Suppressor macrophage treated with lipopolysaccharide for 1 hour (primary cell): ENCODE data around the gene ERBB2.

Experiments
- DNase-seq, 3 donors: peaks; one replicate each; pipeline ENCODE4 v3.0.0-alpha.2; 2020 to 2022

ERBB2 gene

DNA sequence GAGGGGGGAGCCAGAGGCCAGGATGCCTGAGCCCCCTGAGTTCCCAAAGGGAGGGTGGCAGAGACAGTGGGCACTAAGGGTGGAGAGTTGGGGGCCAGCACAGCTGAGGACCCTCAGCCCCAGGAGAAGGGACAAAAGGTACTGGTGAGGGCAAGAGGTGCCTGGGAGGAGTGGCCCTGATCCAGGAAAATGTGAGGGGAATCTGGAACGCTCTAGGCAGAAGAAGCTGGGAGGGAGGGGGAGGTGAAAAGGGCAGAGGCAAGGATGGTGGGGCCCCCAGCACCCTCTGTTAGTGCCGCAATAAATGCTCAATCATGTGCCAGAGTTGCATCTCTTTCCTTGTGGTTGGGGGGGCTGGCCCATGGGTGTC is 33.6 kb upstream of the ERBB2 start:
- DNase-seq, result no peak

DNA sequence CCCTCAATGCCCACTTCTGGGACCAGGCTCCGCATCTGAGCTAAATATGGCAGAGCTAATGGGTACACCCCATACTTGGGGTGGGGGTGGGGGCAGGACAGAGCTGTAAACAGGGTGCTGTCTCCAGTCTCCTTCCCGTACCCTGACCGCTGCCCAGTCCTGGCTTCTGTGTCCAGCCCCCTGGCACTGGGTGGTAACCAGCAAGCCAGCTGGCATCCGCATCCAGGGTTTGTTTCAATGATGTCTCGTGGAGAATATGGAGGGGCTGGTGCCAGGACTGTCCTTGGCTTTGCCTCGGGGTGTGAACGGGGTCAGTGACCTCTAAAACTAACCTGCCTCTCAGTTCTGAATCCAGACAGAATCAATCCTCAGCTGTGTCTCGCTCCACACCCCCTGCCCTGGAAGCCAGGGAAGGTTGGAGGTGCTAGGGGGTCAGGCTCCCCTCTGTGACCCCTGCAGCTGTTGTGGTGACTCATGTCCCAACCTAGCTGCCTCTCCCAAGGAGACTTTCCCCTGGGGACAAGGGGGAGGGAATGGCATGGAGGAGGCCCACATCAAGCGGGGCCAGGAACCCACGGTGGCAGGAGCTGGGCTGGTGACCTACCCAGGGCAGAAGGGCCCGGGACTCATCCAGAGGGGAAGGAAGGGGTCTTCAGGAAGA is 33.1 kb upstream of the ERBB2 start:
- no peak for DNase-seq

DNA sequence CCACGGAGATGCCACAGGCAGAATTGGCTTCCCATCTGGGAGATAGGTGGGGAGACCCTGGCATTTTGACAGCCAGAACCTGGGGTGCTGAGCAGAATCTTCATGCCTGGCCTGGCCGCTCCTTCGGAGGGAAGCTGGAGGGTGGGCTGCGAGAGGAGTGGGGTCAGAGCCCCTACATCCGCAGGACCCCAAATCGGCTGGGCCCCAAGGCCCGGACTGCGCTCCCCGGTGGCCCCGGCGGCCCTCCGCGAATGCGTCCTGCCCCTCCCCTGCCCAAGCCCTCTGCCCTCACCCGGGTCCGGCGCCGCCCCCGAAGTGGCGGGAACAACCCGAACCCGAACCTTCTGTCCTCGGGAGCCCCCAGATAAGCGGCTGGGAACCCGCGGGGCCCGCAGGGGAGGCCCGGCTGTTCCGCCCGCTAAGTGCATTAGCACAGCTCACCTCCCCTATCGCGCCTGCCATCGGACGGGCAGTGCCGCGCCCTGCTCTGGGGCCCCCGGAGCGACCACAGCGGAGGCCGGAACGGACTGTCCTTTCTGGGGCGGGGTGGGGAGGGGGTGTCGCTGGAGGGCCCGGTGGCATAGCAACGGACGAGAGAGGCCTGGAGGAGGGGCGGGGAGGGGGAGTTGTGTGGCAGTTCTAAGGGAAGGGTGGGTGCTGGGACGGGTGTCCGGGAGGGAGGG is 32.5 kb upstream of the ERBB2 start:
- no peak for DNase-seq

DNA sequence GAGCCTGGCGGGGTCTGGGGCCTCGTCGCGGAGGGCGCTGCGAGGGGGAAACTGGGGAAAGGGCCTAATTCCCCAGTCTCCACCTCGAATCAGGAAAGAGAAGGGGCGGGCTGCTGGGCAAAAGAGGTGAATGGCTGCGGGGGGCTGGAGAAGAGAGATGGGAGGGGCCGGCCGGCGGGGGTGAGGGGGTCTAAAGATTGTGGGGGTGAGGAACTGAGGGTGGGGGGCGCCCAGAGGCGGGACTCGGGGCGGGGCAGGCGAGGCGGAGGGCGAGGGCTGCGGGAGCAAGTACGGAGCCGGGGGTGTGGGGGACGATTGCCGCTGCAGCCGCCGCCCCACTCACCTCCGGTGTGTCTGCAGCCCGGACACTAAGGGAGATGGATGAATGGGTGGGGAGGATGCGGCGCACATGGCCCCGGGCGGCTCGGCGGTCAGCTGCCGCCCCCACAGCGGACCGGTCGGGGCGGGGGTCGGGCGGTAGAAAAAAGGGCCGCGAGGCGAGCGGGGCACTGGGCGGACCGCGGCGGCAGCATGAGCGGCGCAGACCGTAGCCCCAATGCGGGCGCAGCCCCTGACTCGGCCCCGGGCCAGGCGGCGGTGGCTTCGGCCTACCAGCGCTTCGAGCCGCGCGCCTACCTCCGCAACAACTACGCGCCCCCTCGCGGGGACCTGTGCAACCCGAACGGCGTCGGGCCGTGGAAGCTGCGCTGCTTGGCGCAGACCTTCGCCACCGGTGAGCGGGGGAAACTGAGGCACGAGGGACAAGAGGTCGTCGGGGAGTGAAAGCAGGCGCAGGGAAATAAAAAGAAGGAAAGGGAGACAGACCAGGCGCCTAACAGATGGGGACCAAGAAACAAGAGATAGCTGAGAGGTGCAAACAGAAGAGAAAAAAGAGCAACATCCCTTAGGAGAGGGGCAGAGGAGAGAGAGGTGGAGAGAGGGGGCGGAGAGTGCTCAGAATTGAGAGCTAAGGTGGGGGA is 31.6 kb upstream of the ERBB2 start, which contains the start of gene PNMT:
PNMT (plus strand) TSS at position 509 of the 980 bp plus-strand sequence; CDS start at position 532, 23 bp downstream.
- peak; percentile 62 to 86 (median 66) for DNase-seq

DNA sequence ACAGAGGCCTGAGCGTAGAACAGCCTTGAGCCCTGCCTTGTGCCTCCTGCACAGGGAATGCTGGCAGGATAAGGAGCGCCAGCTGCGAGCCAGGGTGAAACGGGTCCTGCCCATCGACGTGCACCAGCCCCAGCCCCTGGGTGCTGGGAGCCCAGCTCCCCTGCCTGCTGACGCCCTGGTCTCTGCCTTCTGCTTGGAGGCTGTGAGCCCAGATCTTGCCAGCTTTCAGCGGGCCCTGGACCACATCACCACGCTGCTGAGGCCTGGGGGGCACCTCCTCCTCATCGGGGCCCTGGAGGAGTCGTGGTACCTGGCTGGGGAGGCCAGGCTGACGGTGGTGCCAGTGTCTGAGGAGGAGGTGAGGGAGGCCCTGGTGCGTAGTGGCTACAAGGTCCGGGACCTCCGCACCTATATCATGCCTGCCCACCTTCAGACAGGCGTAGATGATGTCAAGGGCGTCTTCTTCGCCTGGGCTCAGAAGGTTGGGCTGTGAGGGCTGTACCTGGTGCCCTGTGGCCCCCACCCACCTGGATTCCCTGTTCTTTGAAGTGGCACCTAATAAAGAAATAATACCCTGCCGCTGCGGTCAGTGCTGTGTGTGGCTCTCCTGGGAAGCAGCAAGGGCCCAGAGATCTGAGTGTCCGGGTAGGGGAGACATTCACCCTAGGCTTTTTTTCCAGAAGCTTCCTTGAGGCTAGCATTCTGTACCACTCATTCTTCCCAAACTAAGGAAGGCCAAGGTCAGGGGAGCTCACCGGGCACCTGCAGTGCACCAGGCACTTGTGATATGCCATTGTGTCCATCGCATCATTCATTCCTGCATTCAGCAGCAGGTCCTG is 29.7 kb upstream of the ERBB2 start:
- no peak for DNase-seq

DNA sequence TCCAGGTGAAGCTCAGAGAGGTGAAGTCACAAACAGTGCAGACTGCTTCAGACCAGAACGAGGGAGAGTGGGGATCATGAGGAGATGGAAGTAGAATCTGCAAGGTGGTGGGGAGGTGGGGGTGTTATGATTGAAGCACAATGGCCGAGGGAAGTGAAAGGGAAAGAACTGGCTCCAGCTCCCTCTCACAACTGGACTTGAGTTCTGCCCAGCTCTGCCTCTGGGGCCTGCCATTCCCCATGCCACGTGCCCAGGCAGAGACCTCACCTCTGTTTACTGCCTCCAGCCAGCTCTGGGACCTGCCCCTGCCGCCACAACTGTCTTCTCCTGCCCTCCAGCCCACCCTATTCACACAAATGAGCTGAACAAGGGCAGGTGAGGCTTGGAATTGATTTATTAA is 29.1 kb upstream of the ERBB2 start:
- no peak for DNase-seq

DNA sequence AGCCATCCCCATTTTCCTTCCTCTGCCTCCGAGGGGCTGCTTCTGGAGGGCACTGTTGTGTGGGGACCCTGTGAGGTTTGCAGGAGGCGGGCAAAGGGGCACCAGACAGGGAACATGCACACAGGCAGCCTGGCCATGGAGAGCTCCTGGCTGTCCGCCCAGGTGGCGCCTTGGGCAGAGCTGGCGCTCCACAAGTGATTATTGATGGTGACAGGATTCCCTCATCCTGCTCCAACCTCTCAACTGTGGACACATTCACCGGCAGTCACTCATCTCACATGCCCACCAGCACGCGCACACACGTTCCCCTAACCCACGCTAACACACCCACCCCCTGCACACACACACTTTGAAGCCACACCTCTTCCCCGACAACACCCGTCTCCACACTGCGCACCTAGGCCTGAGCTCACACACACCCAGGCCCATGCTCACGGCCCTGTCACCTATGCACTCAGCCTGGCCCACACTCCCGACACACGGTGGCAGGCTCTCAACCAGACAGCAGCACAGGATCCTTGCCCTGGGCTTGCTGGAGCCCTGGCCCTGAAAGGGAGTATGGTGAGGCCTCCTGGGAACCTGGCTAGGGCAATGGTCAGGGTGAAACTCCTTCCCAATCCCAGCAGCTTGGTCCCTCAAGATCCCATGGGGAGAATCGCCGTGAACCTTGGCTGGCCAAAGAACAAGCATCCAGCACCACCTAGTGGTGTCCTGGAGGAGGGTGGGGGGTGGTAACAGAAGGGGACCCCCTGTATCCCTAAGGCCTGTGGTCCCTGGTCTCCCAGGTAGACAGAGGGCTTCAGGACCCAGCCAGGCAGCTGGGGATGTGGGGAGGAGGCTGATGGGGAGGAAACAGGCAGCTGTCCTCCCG is 28.0 kb upstream of the ERBB2 start:
- peak in 2 of 3 donors; percentile 38 to 56 for DNase-seq

DNA sequence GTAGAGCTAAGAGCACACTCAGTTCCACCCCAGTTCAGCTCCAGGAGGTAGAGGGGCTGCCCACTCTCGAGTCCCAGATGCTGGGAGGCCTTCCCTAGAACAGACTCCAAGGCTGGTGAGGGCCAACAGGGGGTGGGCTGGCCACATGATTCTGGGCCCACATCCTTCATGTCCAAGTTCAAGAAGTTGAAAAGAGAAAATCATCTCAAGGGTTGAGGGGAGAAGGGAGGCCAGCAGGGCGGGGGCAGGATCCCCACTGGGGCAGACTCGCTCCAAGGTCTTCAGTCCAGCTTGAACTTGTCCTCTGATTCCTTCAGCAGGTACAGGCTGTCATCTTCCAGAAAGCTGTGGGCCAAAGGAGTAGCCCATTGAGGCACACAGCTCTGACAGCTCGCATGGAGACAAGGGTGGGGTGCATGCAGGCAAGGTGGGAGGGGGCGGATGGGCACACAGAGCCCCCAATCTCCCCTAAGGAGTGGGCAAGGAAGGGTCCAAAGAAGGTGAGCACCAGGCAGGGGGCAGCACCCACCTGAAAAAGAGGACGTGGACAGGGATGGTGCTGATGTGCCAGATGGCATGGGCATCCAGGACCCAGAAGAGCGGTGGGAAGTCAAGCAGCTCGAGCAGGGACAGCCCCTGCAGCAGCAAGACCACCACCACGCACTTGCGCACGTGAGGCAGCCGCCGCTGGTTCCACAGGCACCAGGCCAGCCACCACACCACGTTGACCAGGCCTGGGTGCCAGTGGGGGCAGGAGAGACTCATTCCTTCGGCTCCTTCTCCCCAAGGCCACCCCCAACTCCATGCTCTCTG is 27.1 kb upstream of the ERBB2 start:
- no peak for DNase-seq

DNA sequence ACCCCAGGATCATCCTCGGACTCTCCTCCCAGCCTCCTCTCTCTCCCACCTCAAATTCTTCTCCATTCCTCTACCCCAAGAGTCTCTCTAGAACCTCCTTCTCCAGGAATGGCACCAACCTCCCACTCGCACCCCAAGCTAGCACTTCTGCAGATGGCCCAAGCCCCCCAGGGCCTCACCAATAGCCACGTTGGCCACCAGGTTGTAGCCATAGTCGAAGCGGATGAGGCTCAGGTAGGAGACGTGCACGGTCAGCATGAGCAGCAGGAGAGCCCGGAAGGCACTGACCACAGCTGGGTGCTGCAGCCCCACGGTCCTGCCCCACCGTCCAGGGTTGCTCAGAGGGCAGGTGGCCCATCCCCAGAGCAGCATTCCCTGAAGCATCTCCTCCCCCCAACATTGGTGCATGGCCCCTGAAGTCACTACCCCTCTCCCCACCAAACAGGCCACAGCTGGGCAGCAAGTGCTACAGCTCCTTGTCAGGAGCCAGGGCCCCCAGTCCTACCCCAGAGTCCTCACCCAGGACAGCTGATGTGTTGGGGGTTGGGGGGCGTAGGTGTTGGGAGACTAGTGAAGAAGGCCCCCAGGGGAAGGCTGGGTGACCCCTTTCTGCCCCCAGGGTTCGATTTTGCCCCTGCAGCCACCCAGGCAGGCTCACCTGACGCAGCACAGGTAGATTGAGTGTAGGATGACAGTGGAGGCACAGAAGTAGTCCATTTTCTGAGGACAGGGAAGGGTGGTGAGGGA is 26.4 kb upstream of the ERBB2 start:
- DNase-seq, result no peak

DNA sequence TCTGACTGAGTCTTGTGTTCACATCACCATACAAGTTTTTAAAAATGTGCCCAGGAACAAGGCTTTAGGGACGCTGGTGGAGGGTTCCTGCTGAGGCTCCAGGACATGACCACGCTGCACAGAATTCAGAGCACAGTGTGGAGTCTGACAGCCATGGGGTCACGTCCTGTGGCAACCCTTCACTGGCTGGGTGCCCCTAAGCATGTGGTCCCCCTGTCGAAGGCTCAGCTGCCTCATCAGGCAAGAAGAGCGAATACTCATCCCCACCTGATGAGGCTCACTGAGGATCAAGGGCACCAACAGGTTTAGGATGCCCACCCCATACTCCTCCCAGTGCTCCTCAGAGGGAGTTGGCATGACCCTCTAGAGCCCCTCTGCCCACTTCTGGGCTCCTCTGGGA is 25.7 kb upstream of the ERBB2 start:
- no peak for DNase-seq

DNA sequence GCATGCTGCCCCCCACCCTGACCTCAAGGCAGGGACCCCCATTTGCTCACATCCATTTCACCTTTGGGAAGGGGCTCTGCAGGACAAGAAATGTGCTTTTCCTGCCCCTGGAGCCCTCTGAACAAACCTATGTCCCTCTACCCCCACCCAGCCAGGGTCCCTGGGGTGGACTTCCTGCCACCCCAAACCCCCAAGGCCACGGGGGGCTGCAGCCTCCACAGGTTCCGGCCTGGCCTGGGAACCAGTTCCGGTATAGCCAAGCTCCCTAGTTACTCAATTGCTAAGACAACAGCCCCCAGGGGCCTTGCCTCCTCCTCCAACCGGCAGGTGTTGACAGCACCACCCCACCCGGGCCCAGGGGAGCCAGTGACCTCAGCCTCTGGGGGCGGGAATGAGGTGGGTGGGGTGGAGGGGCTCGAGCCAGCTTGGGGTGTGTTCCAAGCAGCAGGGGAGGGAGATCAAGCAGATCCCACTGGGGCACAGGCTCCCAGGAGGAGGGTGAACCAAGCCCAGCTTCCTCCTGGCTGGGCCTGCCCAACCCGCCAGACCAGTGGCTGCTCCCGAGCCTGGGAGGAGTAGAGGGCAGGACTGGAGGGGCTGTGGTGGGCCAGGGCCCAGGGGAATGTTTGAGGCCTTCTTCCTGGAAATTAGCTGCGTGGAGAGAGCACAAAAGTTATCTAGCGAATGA is 25.0 kb upstream of the ERBB2 start:
- DNase-seq, result no peak

DNA sequence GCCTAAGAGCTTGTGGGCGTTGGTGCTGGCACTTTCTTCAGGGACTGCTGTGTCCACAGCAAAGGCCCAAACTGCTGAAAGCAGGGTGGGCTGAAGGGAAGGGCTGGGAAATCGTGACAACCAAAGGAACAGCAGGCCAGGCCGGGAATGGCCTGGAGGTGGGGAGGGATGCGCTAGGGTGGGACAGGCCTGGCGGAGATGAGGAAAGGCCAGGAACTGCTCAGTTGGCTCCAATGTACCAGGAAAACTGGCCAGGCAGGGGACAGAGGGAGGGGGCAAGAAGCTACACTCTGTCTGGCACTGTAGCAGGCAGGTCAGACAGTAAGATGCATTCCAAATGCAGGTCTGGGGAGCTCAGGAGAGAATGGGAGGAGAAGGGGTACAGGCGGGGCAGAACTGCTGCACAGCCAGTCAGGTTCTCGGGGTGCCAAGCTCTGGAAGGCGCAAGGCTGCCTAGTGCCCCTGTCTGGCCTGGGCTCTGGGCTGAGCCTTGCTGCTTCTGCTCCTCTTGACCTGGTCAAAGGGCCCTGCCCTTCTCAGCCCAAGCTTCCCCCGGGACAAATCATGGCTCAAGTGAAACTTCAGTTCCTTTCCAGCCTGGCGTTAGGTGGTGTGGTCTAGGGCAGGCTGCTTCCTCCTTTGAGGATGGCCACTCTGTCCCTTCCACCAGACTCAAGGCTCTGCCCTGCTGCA is 24.3 kb upstream of the ERBB2 start:
- no peak for DNase-seq

DNA sequence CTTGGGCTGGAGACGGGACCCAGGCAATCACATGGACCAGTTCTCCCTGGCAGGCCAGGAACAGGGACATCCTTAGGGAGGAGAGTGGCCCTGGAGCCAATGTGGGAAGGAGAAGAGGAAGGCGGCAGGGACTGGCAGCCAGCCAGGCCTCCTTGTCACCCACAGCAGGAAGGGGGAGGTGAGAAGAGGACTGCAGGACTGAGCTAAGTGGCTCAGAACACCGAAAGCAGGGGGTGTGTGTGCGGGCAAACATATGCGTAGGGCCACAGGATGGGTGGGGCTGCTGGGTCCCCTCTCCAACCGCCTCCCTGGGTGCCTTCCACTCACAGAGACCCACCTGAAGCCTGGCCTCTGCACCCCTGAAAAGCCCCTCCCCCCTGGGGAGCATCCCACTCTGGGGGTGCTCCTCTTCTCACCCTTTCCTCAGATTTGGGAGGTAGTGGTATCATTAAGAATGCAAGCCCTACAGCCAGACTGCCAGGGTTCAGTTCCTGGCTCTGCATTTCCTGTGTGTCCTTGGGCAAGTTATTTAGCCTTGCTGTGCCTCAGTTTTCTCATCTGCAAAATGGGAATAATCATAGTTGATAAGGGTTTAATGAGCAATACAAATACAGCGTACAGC is 23.6 kb upstream of the ERBB2 start:
- peak; percentile 32 to 66 (median 38) for DNase-seq

DNA sequence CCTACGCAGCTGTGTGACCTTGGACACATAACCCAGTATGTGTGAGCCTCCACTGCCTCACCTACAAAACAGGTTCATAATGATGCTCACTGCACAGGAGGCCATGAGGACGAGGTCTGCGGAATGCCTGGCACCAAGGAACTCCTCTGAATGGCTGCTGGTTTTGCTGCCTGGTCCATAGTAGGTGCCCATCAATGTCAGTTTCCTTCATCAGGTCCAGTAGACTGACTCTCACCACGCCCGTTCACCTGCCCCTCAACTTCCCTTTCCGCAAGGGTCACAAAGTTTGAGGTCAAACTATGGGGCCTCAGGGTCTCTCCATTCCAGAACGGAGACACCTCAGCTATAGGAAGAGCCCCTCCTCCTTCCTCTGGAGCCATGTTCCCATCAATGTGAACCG is 22.8 kb upstream of the ERBB2 start:
- DNase-seq, result no peak

DNA sequence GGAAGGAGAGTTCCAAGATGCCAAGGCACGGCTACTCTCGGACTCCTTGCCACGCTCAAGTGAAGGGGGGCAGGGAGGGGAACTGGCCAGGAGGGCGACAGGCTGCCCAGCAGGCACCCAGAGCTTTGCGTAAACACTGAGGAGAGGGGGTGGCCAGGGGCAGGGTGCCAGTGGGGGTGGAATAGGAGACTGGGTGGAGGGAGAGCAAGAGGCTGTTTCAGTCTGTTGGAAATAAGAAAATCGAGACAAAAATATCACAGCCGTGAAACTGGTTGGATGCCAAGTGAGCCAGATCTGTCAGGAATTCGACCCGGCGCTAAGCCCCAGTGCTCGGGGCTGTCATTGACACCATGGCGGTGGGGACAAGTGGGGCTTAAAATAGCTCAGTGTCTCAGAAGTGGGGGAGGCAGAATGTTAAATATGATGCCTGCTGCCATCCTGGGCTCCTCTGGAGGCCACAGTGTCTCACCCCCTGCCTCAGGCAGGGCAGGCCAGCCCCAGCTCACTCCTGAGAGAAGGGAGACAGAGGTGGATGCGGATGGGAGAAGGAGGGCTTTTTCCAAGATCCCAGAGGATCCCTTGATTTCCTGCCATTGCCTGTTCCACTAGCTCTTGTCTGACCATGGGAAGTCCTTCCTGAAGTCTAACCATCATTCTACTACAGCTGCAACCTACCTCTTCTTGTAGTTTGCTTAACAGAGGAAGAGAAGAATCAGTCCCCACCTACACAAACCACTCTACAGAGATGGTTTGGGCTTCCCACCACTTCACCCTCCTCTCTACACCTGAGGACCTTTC is 22.1 kb upstream of the ERBB2 start:
- no peak for DNase-seq

DNA sequence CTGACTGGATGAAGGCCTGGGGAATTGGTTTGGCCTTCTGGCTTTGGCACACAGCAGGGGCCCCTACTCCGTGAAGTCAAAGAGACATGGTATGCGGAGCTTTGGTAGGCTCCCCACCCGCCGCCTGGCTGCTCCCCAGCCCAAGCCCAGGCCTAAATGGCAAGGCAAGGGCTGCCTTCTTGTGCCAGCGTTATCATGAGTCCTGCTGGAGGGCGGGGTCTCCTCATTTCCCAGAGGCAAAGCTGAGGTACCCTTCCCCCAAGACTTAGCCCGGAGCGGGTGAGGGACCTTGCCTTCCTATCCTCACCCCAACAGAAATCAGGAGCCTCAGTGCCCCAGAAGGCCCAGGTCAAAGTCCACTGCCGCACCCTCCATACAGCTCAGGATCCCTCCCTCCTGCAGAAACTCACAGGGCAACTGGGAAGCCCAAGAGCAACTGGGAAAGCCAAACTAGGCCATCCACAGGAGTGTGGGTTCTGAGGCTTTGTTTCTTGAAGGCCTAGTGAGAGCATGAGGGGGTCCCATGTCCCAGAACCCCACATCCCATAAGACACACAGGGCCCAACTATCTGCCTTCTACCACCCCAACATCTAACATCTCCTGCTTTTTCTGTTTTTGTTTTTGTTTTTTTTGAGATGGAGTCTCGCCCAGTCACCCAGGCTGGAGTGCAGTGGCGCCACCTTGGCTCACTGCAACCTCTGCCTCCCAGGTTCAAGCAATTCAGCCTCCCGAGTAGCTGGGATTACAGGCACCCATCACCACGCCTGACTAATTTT is 21.3 kb upstream of the ERBB2 start:
- no peak for DNase-seq
